Natural killer cell treated with Interleukin-12 subunit alpha and Interleukin-12 subunit beta and Interleukin-15 and Interleukin-18, amount 100 ng/mL, for 72 hours (primary cell): ENCODE data around the gene CCDC57. TPM values are rescaled to one million over a fixed set of nuclear protein-coding genes. Genes with fewer than 3 reads are reported as not detected.

Experiments used
- ATAC-seq, 2 donors: fragments of 150-1000 bp; cut with Tn5 transposase in 1 of 2; sonication (Bioruptor Pico), chemical (Tn5 transposase) in 1 of 2; 2 replicates each; pipeline ENCODE4 v1.10.0; 2021
- DNase-seq: peaks from one replicate; pipeline ENCODE4 v3.0.0; 2022; ENCODE audit warnings: low spot score
- H3K27ac Mint-ChIP-seq, 2 donors: 1 replicate in 1 of 2; 2 replicates in 1 of 2; pipeline ENCODE4 v1.8.0; 2022; ENCODE audit warnings: mixed read lengths in 2 of 2, mild to moderate bottlenecking in 1 of 2, moderate library complexity in 1 of 2
- H3K27me3 Mint-ChIP-seq, 2 donors: 1 replicate in 1 of 2; 2 replicates in 1 of 2; pipeline ENCODE4 v1.8.0; 2022; ENCODE audit warnings: mixed read lengths in 2 of 2
- H3K36me3 Mint-ChIP-seq: one replicate; pipeline ENCODE4 v1.8.0; 2022; ENCODE audit warnings: mixed read lengths
- H3K4me1 Mint-ChIP-seq, 2 donors: 1 replicate in 1 of 2; 2 replicates in 1 of 2; pipeline ENCODE4 v1.8.0; 2022; ENCODE audit warnings: low read depth in 2 of 2, mixed read lengths in 2 of 2, mild to moderate bottlenecking in 1 of 2
- H3K4me3 Mint-ChIP-seq: one replicate; pipeline ENCODE4 v1.8.0; 2022; ENCODE audit warnings: mixed read lengths
- H3K9me3 Mint-ChIP-seq: 2 replicates; pipeline ENCODE4 v1.8.0; 2022; ENCODE audit warnings: mixed read lengths
- total RNA-seq, 2 donors: library from RNA; stranded (reverse); gene quantifications; one replicate each; pipeline ENCODE4 v1.2.3, GENCODE V29; 2022

The CCDC57 gene
- total RNA-seq, 2 donors from 2014 or later: 34.0 to 82.2 TPM

GRCh38 chr17:82249896-82250581 is 37.4 kb upstream of the CCDC57 start:
- DNase-seq (no peak), ATAC-seq (no peak)
- Mint-ChIP-seq H3K27ac (no peak overlapping the region), H3K9me3 (no peaks in the 10 kb centered on the region), H3K4me1 (peaks cover 8 to 39% of the 10 kb centered on the region in 2 donors), H3K27me3 (no peaks in the 10 kb centered on the region), H3K36me3 (peaks cover 19% of the 10 kb centered on the region), H3K4me3 (no peak overlapping the region)

GRCh38 chr17:82248815-82249674 is 36.4 kb upstream of the CCDC57 start:
- Mint-ChIP-seq H3K36me3 (peaks cover 29% of the 10 kb centered on the region), H3K4me3 (no peak overlapping the region), H3K27me3 (no peaks in the 10 kb centered on the region), H3K9me3 (no peaks in the 10 kb centered on the region), H3K4me1 (peaks cover 16 to 48% of the 10 kb centered on the region in 2 donors), H3K27ac (peak overlapping the region in 1 of 2 donors; percentile 87)
- DNase-seq (no peak), ATAC-seq (no peak)

GRCh38 chr17:82247856-82248671 is 35.4 kb upstream of the CCDC57 start:
- Mint-ChIP-seq H3K9me3 (no peaks in the 10 kb centered on the region), H3K4me1 (peaks cover 19 to 53% of the 10 kb centered on the region in 2 donors), H3K27me3 (no peaks in the 10 kb centered on the region), H3K27ac (peak overlapping the region; percentile 43 to 87), H3K4me3 (no peak overlapping the region), H3K36me3 (peaks cover 31% of the 10 kb centered on the region)
- DNase-seq (no peak), ATAC-seq (no peak)

- Mint-ChIP-seq H3K27ac (peak overlapping the region; percentile 66 to 87), H3K27me3 (no peaks in the 10 kb centered on the region), H3K36me3 (peaks cover 31% of the 10 kb centered on the region), H3K9me3 (no peaks in the 10 kb centered on the region), H3K4me3 (no peak overlapping the region), H3K4me1 (peaks cover 24 to 56% of the 10 kb centered on the region in 2 donors)
- no peak for ATAC-seq
- no peak for DNase-seq
Observed at GRCh38 chr17:82247182-82247823, 34.7 kb upstream of the CCDC57 start.

- no peak for ATAC-seq
- no peak overlapping the region for H3K4me3 Mint-ChIP-seq
- H3K27me3 Mint-ChIP-seq: no peaks in the 10 kb centered on the region
- H3K27ac Mint-ChIP-seq: peak overlapping the region; percentile 66 to 87
- H3K36me3 Mint-ChIP-seq: peaks cover 31% of the 10 kb centered on the region
- DNase-seq: no peak
- no peaks in the 10 kb centered on the region for H3K9me3 Mint-ChIP-seq
- peaks cover 25 to 59% of the 10 kb centered on the region in 2 donors for H3K4me1 Mint-ChIP-seq
Observed at GRCh38 chr17:82246365-82247181, 33.9 kb upstream of the CCDC57 start.

GRCh38 chr17:82246040-82246364 is 33.4 kb upstream of the CCDC57 start:
- no peak for ATAC-seq
- Mint-ChIP-seq H3K4me1 (peaks cover 25 to 59% of the 10 kb centered on the region in 2 donors), H3K27me3 (no peaks in the 10 kb centered on the region), H3K27ac (peak overlapping the region; percentile 66 to 87), H3K9me3 (no peaks in the 10 kb centered on the region), H3K36me3 (peaks cover 27% of the 10 kb centered on the region), H3K4me3 (no peak overlapping the region)
- DNase-seq: no peak

- peaks cover 26% of the 10 kb centered on the region for H3K36me3 Mint-ChIP-seq
- H3K27me3 Mint-ChIP-seq: no peaks in the 10 kb centered on the region
- ATAC-seq (no peak), DNase-seq (no peak)
- H3K9me3 Mint-ChIP-seq: no peaks in the 10 kb centered on the region
- H3K27ac Mint-ChIP-seq: peak overlapping the region; percentile 42 to 73
- H3K4me3 Mint-ChIP-seq: no peak overlapping the region
- H3K4me1 Mint-ChIP-seq: peaks cover 25 to 63% of the 10 kb centered on the region in 2 donors
Observed at GRCh38 chr17:82245134-82246039, 32.7 kb upstream of the CCDC57 start.

GRCh38 chr17:82244413-82245133 is 31.9 kb upstream of the CCDC57 start:
- no peak for ATAC-seq
- no peak for DNase-seq
- no peaks in the 10 kb centered on the region for H3K9me3 Mint-ChIP-seq
- H3K27me3 Mint-ChIP-seq: no peaks in the 10 kb centered on the region
- H3K4me3 Mint-ChIP-seq: peak overlapping the region; percentile 32
- peaks cover 25 to 66% of the 10 kb centered on the region in 2 donors for H3K4me1 Mint-ChIP-seq
- H3K36me3 Mint-ChIP-seq: peaks cover 26% of the 10 kb centered on the region
- H3K27ac Mint-ChIP-seq: peak overlapping the region; percentile 42 to 73

GRCh38 chr17:82243648-82244412 is 31.2 kb upstream of the CCDC57 start:
- DNase-seq (no peak), ATAC-seq (no peak)
- H3K27me3 Mint-ChIP-seq: no peaks in the 10 kb centered on the region
- H3K36me3 Mint-ChIP-seq: peaks cover 26% of the 10 kb centered on the region
- no peaks in the 10 kb centered on the region for H3K9me3 Mint-ChIP-seq
- peak overlapping the region; percentile 42 to 73 for H3K27ac Mint-ChIP-seq
- H3K4me3 Mint-ChIP-seq: peak overlapping the region; percentile 32
- H3K4me1 Mint-ChIP-seq: peaks cover 25 to 67% of the 10 kb centered on the region in 2 donors

- Mint-ChIP-seq H3K36me3 (peaks cover 22% of the 10 kb centered on the region), H3K4me1 (peaks cover 21 to 67% of the 10 kb centered on the region in 2 donors), H3K9me3 (no peaks in the 10 kb centered on the region), H3K4me3 (no peak overlapping the region), H3K27ac (peak overlapping the region in 1 of 2 donors; percentile 62), H3K27me3 (no peaks in the 10 kb centered on the region)
- DNase-seq: no peak
- no peak for ATAC-seq
Observed at GRCh38 chr17:82242977-82243647, 30.5 kb upstream of the CCDC57 start.

- Mint-ChIP-seq H3K4me1 (peaks cover 18 to 63% of the 10 kb centered on the region in 2 donors), H3K4me3 (no peak overlapping the region), H3K27me3 (no peaks in the 10 kb centered on the region), H3K27ac (peak overlapping the region in 1 of 2 donors; percentile 62), H3K9me3 (no peaks in the 10 kb centered on the region), H3K36me3 (peaks cover 17% of the 10 kb centered on the region)
- no peak for DNase-seq
- no peak for ATAC-seq
Observed at GRCh38 chr17:82242698-82242976, 30.0 kb upstream of the CCDC57 start.
